ENCODE data around the gene TTLL3. TPM values are rescaled to one million over a fixed set of nuclear protein-coding genes. Genes with fewer than 3 reads are reported as not detected.

Gene TTLL3
- total RNA-seq, 6 donors from 2014 or later: 33.0 to 544 (median 64.4) TPM

GRCh38 chr3:9834520-9835380, 24.7 kb downstream of the TTLL3 start:
- no peak for ATAC-seq (ENCODE audit: low FRiP score in 2 of 2)
- WGBS, 2 donors: 86% methylated on average over 17 of the region's 18 CpGs
- peaks cover 2 to 69% (median 48%) of the 10 kb centered on the region in 4 donors for H3K36me3 ChIP-seq
- peaks cover 0 to 4% (median 0%) of the 10 kb centered on the region in 4 donors for H3K4me1 ChIP-seq
- no peak overlapping the region for H3K27ac ChIP-seq
- no peak overlapping the region for H3K4me3 ChIP-seq
- H3K27me3 ChIP-seq: no peaks in the 10 kb centered on the region
- no peak for DNase-seq
- TF ChIP-seq CTCF (IDR thresholded peaks at IDR 0.05) (no peak), EP300 (IDR thresholded peaks at IDR 0.05) (no peak), POLR2A (IDR thresholded peaks at IDR 0.05) (no peak)
- H3K9me3 ChIP-seq: no peaks in the 10 kb centered on the region

GRCh38 chr3:9837701-9838582, 27.9 kb downstream of the TTLL3 start:
- Histone ChIP-seq H3K27me3 (no peaks in the 10 kb centered on the region), H3K4me1 (peaks cover 5 to 14% (median 6%) of the 10 kb centered on the region in 4 donors), H3K4me3 (no peak overlapping the region), H3K27ac (no peak overlapping the region), H3K36me3 (peaks cover 2 to 73% (median 56%) of the 10 kb centered on the region in 4 donors), H3K9me3 (no peaks in the 10 kb centered on the region)
- TF ChIP-seq POLR2A (IDR thresholded peaks at IDR 0.05) (no peak), EP300 (IDR thresholded peaks at IDR 0.05) (no peak), POLR2AphosphoS5 (IDR thresholded peaks at IDR 0.05) (no peak), CTCF (IDR thresholded peaks at IDR 0.05) (no peak)
- 82 to 86% methylated on average over 11 to 12 of the region's 12 CpGs for WGBS, 2 donors
- no peak for DNase-seq
- ATAC-seq (ENCODE audit: low FRiP score in 2 of 2): no peak

- Histone ChIP-seq H3K36me3 (peaks cover 0 to 65% (median 48%) of the 10 kb centered on the region in 4 donors), H3K4me1 (peaks cover 9 to 19% (median 10%) of the 10 kb centered on the region in 4 donors), H3K9me3 (no peaks in the 10 kb centered on the region), H3K27me3 (no peaks in the 10 kb centered on the region), H3K4me3 (no peak overlapping the region), H3K27ac (no peak overlapping the region)
- DNase-seq: no peak
- no peak for ATAC-seq (ENCODE audit: low FRiP score in 2 of 2)
- 40 to 83% methylated on average over 1 to 4 of the region's 4 CpGs for WGBS, 2 donors
- TF ChIP-seq EP300 (IDR thresholded peaks at IDR 0.05) (no peak), POLR2A (IDR thresholded peaks at IDR 0.05) (no peak), POLR2AphosphoS5 (IDR thresholded peaks at IDR 0.05) (no peak), CTCF (IDR thresholded peaks at IDR 0.05) (no peak)
These were observed 28.8 kb downstream of the TTLL3 start for GRCh38 chr3:9838856-9839255.

- ATAC-seq (ENCODE audit: low FRiP score in 2 of 2): no peak
- Histone ChIP-seq H3K4me1 (peaks cover 13 to 29% (median 14%) of the 10 kb centered on the region in 4 donors), H3K27ac (no peak overlapping the region), H3K4me3 (no peak overlapping the region), H3K36me3 (peaks cover 0 to 45% (median 31%) of the 10 kb centered on the region in 4 donors), H3K27me3 (no peaks in the 10 kb centered on the region), H3K9me3 (no peaks in the 10 kb centered on the region)
- TF ChIP-seq CTCF (IDR thresholded peaks at IDR 0.05) (no peak), EP300 (IDR thresholded peaks at IDR 0.05) (no peak)
- no peak for DNase-seq
- 81 to 93% methylated on average over 8 of the region's 8 CpGs for WGBS, 2 donors
These were observed 31.0 kb downstream of the TTLL3 start for GRCh38 chr3:9841015-9841414.

Measured in upper lobe of left lung (tissue), 6 donors.